Aorta (tissue), 5 donors: ENCODE results near the gene SPDYE6. TPM values are rescaled to one million over a fixed set of nuclear protein-coding genes. Genes with fewer than 3 reads are reported as not detected.
"Not testable (repeated sequence)": the region's sequence is repeated elsewhere in the genome, so short reads cannot be mapped to it uniquely, and the experiment has no call there.

ENCODE experiments used
- ATAC-seq: fragments of 200-7000 bp; cut with Tn5 transposase; one replicate; pipeline ENCODE4 v1.9.1; 2022; ENCODE audit warnings: moderate library complexity; ENCODE audit not compliant: low FRiP score
- DNase-seq, 2 donors: peaks; one replicate each; pipeline ENCODE4 v3.0.0-alpha.2; 2020
- H3K27ac ChIP-seq, 2 donors: one replicate each; pipeline ENCODE4 v1.5.1; 2013; ENCODE audit warnings: low read length in 2 of 2, mild to moderate bottlenecking in 2 of 2, moderate library complexity in 2 of 2, control low read depth in 1 of 2, inconsistent platforms in 1 of 2, low read depth in 1 of 2
- H3K27me3 ChIP-seq, 2 donors: one replicate each; pipeline ENCODE4 v1.6.1; 2013; ENCODE audit warnings: control low read depth in 1 of 2, low read length in 1 of 2, mild to moderate bottlenecking in 1 of 2, moderate library complexity in 1 of 2; ENCODE audit not compliant: insufficient read depth in 2 of 2, control insufficient read depth in 1 of 2
- H3K36me3 ChIP-seq, 2 donors: one replicate each; pipeline ENCODE4 v1.6.1; 2013; ENCODE audit warnings: control low read depth in 1 of 2, low read length in 1 of 2, mild to moderate bottlenecking in 1 of 2; ENCODE audit not compliant: insufficient read depth in 2 of 2, control insufficient read depth in 1 of 2
- H3K4me1 ChIP-seq, 2 donors: one replicate each; pipeline ENCODE4 v1.6.1; 2013; ENCODE audit warnings: low read length in 2 of 2, control low read depth in 1 of 2, mild to moderate bottlenecking in 1 of 2, moderate library complexity in 1 of 2; ENCODE audit not compliant: insufficient read depth in 2 of 2, control insufficient read depth in 1 of 2
- H3K4me3 ChIP-seq, 2 donors: one replicate each; pipeline ENCODE4 v1.5.1; 2013; ENCODE audit warnings: low read length in 2 of 2, control low read depth in 1 of 2, mild to moderate bottlenecking in 1 of 2
- H3K9me3 ChIP-seq: one replicate; pipeline ENCODE4 v1.6.1; 2013; ENCODE audit warnings: mild to moderate bottlenecking, low read length; ENCODE audit not compliant: control insufficient read depth
- WGBS, 2 donors: extraction: QIAGEN DNeasy Blood & Tissue Kit; methylation state at CpG; one replicate each; pipeline ENCODE4 v1.1.7; 2013; 5-methylcytosine and 5-hydroxymethylcytosine counted together
- intact Hi-C, 2 donors: fragments of 100-400 bp; cut with DNase I; formaldehyde crosslinking; loops; one replicate each; pipeline versions ENCODE4 v1.14.2 to v1.15.0; 2022
- long read RNA-seq, 2 donors: library from polyadenylated mRNA; unstranded; transcript quantifications; one replicate each; pipeline ENCODE4 v2.0.0, GENCODE V29; 2020 to 2021
- polyA plus RNA-seq, 2 donors: library from polyadenylated mRNA; stranded (reverse); fragments of 200-250 nt; gene quantifications; one replicate each; pipeline ENCODE4 v1.2.3, GENCODE V29; 2013
- total RNA-seq, 2 donors: library from RNA; stranded (reverse); fragmentation: NEBNext Ultra II Directional; extraction: Animal tissue kit (Norgen Biotek cat#: 25700); gene quantifications; one replicate each; pipeline ENCODE4 v1.2.1, GENCODE V29; 2021
- donor health status: healthy with polysubstance abuse.
- donor health status: Bipolar disorder and iron deficiency.
- donor health status: DM: no; HTN: no; CAD: no.
- donor health status: DM: no; HTN: no; CAD: no.
- donor health status: DM: yes; HTN: yes; CAD: no.

SPDYE6 gene, protein sequence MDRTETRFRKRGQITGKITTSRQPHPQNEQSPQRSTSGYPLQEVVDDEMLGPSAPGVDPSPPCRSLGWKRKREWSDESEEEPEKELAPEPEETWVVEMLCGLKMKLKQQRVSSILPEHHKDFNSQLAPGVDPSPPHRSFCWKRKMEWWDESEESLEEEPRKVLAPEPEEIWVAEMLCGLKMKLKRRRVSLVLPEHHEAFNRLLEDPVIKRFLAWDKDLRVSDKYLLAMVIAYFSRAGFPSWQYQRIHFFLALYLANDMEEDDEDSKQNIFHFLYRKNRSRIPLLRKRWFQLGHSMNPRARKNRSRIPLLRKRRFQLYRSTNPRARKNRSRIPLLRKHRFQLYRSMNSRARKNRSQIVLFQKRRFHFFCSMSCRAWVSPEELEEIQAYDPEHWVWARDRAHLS
- total RNA-seq: not detected
- polyA plus RNA-seq: under 1 TPM in 1 of 2 donors, not detected in 1; 0.31 TPM
- long read RNA-seq, donor 1, partial matches to known transcripts: 0 of 7 reads
- long read RNA-seq, donor 1, other reads (novel, unspliced or antisense): 7 of 7 reads
- long read RNA-seq, donor 2, partial matches to known transcripts: 0 of 17 reads
- long read RNA-seq, donor 2, other reads (novel, unspliced or antisense): 17 of 17 reads

DNA sequence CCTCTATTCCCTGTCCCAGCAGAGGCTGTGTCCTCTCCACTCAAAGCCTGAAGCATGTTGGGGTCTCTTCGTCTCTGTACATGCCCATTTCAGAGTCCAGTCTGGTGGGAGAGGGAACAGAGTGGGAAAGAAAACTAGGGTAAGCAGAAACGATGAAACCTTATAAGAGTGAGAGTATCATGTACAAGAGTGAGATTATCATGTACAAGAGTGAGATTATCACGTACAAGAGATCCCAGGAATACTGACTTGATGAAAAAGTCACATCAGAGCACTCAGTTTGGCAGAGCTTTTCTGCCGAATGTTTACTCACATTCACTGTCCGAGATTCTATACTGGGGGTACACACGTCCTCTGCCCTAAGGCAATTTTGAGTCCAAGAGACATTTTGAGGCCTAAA lies at the start of gene SPDYE6:
TSS of gene SPDYE6 (minus strand) at position 101 of the 400 bp plus-strand sequence. CDS start 421 bp downstream, outside the sequence.
- H3K36me3 ChIP-seq, H3K4me3 ChIP-seq, H3K4me1 ChIP-seq, ATAC-seq, H3K27me3 ChIP-seq, DNase-seq, H3K27ac ChIP-seq, H3K9me3 ChIP-seq, intact Hi-C loops: not testable (repeated sequence)
- no CpG with 5 or more reads among the region's 6 CpGs for WGBS, 2 donors

DNA sequence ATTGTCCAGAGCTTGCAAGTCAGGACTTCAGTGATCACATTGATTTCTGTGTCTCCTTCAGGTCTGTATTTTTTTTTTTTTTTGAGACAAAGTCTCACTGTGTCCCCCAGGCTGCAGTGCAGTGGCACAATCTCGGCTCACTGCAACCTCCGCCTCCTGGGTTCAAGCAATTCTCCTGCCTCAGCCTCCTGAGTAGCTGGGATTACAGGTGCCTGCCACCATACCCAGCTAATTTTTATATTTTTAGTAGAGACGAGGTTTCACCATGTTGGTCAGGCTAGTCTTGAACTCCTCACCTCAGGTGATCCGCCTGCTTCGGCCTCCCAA lies 48.6 kb upstream of the SPDYE6 start:
- H3K27me3 ChIP-seq, intact Hi-C loops, ATAC-seq, H3K27ac ChIP-seq, H3K9me3 ChIP-seq, H3K4me3 ChIP-seq, DNase-seq, H3K4me1 ChIP-seq: not testable (repeated sequence)
- WGBS, 2 donors: 92 to 93% methylated on average over 5 of the region's 5 CpGs
- peaks cover 4 to 14% of the 10 kb centered on the region in 2 donors for H3K36me3 ChIP-seq

DNA sequence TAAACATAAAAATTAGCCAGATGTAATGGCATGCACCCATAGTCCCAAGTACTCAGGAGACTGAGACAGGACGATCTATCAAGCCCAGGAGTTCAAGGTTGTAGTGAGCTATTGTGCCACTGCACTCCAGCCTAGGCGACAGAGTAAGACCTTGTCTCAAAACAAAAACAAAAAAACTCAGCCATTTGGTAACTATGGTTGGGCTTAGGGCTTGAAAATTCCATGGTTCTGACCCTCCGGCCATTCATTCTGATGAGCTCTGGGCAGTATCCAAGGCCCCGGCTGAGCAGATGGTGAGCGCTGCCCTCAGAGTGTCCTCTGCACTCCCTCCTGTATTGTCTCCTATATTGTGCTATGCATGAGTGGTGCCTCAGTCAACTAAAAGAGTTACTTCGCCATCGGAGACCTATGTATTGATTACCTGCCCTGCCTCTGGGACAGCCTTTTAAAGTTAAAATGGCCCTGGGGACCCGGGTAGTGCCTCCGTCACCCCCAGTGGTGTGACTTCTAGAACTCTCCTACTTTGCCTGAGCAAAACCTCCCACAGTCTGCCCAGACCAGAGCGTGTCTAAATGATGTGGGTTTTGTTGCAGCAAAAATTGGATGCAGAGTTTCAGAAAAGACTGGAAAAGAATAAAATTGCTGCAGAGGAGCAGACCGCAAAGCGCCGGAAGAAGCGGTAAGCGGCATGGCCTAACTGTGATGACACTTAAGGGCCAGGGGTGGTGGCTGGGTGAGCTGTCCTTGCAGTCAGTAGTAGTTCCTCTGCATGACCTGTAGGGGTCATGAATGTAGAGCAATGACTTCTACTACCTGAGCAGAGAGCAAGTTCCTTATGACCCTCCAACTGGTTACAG lies 48.0 kb upstream of the SPDYE6 start:
- Histone ChIP-seq H3K4me3 (no peak overlapping the region), H3K9me3 (no peaks in the 10 kb centered on the region), H3K27ac (no peak overlapping the region), H3K36me3 (peaks cover 4 to 14% of the 10 kb centered on the region in 2 donors), H3K4me1 (no peaks in the 10 kb centered on the region), H3K27me3 (no peaks in the 10 kb centered on the region)
- 67 to 70% methylated on average over 15 of the region's 15 CpGs for WGBS, 2 donors
- no peak for DNase-seq
- intact Hi-C loops: no loop called here
- ATAC-seq: peak; percentile 60

DNA sequence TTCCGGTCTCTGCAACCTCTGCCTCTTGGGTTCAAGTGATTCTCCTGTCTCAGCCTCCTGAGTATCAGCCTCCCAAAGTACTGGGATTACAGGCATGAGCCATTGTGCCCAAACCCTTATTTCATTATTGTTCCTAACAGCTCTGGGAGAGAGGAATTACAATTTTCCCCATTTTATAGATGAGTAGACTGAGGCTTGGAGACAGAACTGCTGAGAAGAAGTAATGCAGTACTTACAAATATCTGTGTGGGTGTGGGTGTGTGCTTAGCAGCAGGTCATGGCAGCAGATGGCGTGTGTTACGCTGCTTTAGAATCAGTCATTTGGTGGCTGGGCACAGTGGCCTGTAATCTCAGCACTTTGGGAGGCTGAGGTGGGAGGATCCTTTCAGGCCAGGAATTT lies 47.3 kb upstream of the SPDYE6 start:
- ATAC-seq (no peak), DNase-seq (no peak)
- no peak overlapping the region for H3K4me3 ChIP-seq
- 89 to 94% methylated on average over 3 of the region's 3 CpGs for WGBS, 2 donors
- intact Hi-C loops: no loop called here
- H3K27me3 ChIP-seq: no peaks in the 10 kb centered on the region
- H3K9me3 ChIP-seq: no peaks in the 10 kb centered on the region
- H3K4me1 ChIP-seq: no peaks in the 10 kb centered on the region
- peaks cover 4 to 14% of the 10 kb centered on the region in 2 donors for H3K36me3 ChIP-seq
- H3K27ac ChIP-seq: no peak overlapping the region

DNA sequence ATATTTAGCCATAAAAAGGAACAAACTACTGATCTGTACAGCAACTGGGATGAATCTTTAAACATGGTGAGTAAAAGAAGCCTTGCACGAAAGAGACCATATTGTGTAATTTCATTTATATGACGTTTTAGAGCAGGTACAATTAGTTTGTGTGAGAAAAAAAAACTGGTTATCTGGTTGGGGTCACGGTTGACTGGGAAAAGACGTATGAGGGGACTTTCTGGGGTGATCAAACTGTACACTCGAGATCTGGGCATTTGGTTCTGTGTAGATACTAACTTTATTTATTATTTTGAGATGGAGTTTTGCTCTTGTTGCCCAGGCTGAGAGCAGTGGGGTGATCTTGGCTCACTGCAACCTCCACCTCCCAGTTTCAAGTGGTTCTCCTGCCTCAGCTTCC lies 44.1 kb upstream of the SPDYE6 start:
- DNase-seq (no peak), ATAC-seq (no peak)
- intact Hi-C loops: no loop called here
- Histone ChIP-seq H3K4me1 (no peaks in the 10 kb centered on the region), H3K9me3 (no peaks in the 10 kb centered on the region), H3K27me3 (no peaks in the 10 kb centered on the region), H3K36me3 (peaks cover 0 to 2% of the 10 kb centered on the region in 2 donors), H3K4me3 (no peak overlapping the region), H3K27ac (no peak overlapping the region)
- 86 to 91% methylated on average over 5 of the region's 5 CpGs for WGBS, 2 donors

DNA sequence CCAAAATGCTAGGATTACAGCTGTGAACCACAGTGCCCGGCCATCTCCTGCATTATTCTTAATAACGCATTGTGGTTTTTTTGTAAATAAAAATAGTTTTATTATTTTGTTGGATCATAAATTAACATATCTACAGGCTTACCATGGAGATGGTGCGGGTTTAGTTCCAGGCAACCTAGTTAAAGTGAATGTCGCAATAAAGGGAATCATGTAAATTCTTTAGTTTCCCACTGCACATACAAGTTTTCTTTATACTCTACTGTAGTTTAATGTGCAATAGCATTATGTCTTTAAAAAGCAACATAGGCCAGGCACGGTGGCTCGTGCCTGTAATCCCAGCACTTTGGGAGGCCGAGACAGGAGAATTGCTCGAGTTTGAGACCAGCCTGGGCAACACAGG lies 42.3 kb upstream of the SPDYE6 start:
- Histone ChIP-seq H3K9me3 (no peaks in the 10 kb centered on the region), H3K27me3 (no peaks in the 10 kb centered on the region), H3K4me3 (no peak overlapping the region), H3K36me3 (peaks cover 0 to 2% of the 10 kb centered on the region in 2 donors), H3K4me1 (no peaks in the 10 kb centered on the region), H3K27ac (no peak overlapping the region)
- 93 to 94% methylated on average over 8 of the region's 8 CpGs for WGBS, 2 donors
- DNase-seq: no peak
- no peak for ATAC-seq
- intact Hi-C loops: no loop called here

DNA sequence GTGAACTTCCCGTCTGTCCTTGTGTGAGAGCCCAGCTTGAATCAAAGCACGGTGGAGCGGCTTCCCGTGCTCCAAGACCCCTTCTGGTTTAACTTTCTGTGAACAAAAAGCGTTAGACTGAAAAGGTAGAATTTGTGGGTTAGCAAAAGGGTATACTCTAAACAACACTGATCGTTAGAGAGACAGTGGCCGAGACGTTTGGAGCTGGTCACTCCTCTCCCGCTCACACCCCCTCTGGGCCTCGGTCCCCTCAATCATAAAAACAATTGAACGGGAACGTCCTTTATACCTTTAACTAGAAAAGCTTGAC lies 40.4 kb upstream of the SPDYE6 start:
- intact Hi-C loops: no loop called here
- WGBS, 2 donors: 0 to 1% methylated on average over 12 of the region's 12 CpGs
- ATAC-seq (peak; percentile 5), DNase-seq (no peak)
- Histone ChIP-seq H3K9me3 (no peaks in the 10 kb centered on the region), H3K36me3 (no peaks in the 10 kb centered on the region), H3K4me1 (no peaks in the 10 kb centered on the region), H3K4me3 (peak overlapping the region; percentile 53 to 90), H3K27ac (peak overlapping the region in 1 of 2 donors; percentile 41), H3K27me3 (no peaks in the 10 kb centered on the region)

DNA sequence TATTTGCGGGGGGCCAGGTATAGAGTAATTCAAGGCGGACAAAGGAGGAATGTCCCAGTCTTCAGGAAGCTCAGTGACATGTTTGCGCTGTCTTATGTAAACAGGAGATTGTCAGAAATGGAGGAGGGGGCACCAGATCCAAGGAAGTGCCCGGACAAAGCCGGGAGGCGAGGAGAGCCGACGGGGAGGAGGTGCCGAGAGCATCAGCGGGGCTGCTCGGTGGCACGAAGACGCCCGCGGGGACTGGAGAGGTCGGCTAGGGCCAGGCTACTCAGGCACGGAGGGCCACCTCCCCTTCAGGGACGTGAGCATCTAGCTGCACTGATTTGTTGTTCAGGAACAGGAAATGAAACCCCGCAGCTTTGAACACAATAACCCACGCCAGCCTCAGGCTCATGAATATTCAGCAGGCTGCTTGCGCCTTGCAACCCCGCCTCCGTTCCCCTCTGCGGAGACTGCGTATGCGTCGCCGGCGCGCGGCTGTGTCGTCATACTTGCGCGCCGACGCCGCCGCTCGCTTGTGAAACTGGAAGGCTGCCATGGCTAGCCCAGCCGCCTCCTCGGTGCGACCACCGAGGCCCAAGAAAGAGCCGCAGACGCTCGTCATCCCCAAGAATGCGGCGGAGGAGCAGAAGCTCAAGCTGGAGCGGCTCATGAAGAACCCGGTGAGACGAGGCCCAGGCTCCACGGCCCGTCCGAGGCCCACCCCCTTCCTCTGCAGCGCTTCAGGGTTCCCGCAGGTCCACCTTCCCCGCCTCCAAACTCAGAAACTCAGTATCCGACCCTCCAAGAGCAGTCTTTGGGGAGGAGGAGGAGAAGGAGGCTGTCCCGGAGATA lies 39.8 kb upstream of the SPDYE6 start, which contains the start of gene PRKRIP1:
TSS of gene PRKRIP1 (plus strand) at position 491 of the 837 bp plus-strand sequence. CDS start at position 540, 49 bp downstream.
- DNase-seq: peak; percentile 88 to 89
- 0% methylated on average over 56 to 57 of the region's 59 CpGs for WGBS, 2 donors
- Histone ChIP-seq H3K4me3 (peak within 1 kb of the TSS; percentile 53 to 90), H3K9me3 (no peaks in the 10 kb centered on the region), H3K27me3 (no peaks in the 10 kb centered on the region), H3K4me1 (no peaks in the 10 kb centered on the region), H3K36me3 (no peaks in the 10 kb centered on the region), H3K27ac (peak within 1 kb of the TSS in 1 of 2 donors; percentile 41)
- ATAC-seq: peak; percentile 94
- intact Hi-C loops: no loop called here
